ENCODE data around the gene CHID1. TPM values are rescaled to one million over a fixed set of nuclear protein-coding genes. Genes with fewer than 3 reads are reported as not detected.

CHID1 gene
- total and polyA plus RNA-seq, 2 experiments from 2014 or later = 72.3 to 202 TPM

GRCh38 chr11:944711-945470 is 34.3 kb upstream of the CHID1 start:
- no peaks in the 10 kb centered on the region for H4K20me1 ChIP-seq (ENCODE audit: insufficient read depth)
- H3K4me3 ChIP-seq = no peak overlapping the region
- WGBS, 2 experiments (ENCODE audit: low coverage in 1 of 2, low lambda C conversion rate in 2 of 2, missing lambda C conversion rate in 2 of 2) = 61 to 65% methylated on average over 13 of the region's 13 CpGs
- peaks cover 26% of the 10 kb centered on the region for H3K4me1 ChIP-seq (ENCODE audit: insufficient read depth)
- H3K27ac ChIP-seq = peak overlapping the region; percentile 30; the same call in 1 of the 2 replicates
- H2AFZ ChIP-seq = no peak overlapping the region
- in situ Hi-C loops (cut with MboI) = no loop called here
- H3K9me2 ChIP-seq (ENCODE audit: insufficient read depth) = no peaks in the 10 kb centered on the region
- H3K4me2 ChIP-seq (ENCODE audit: unreplicated experiment) = no peak overlapping the region
- 0 out of 2 replicates have a peak overlapping the region, but pooled peaks have one; percentile 11 for H3K9ac ChIP-seq
- H3K27me3 ChIP-seq (replicated peaks; ENCODE audit: insufficient read depth) = no peaks in the 10 kb centered on the region
- H3K79me2 ChIP-seq (ENCODE audit: insufficient read depth) = peaks cover 100% of the 10 kb centered on the region
- H3K36me3 ChIP-seq (ENCODE audit: low read depth) = no peaks in the 10 kb centered on the region
- DNase-seq = peak; percentile 47
- TF ChIP-seq EZH2phosphoT487 (IDR thresholded peaks at IDR 0.05; ENCODE audit: insufficient read depth, low read depth) (no peak), EZH2 (IDR thresholded peaks at IDR 0.05; ENCODE audit: insufficient read depth, poor library complexity, severe bottlenecking) (no peak)
- 0 out of 2 replicates have a peak, but pooled peaks cover 5% of the 10 kb centered on the region for H3F3A ChIP-seq (ENCODE audit: insufficient read depth)
- no peaks in the 10 kb centered on the region for H3K9me3 ChIP-seq (ENCODE audit: low read depth)

- Histone ChIP-seq H3F3A (ENCODE audit: insufficient read depth) (0 out of 2 replicates have a peak, but pooled peaks cover 5% of the 10 kb centered on the region), H3K4me1 (ENCODE audit: insufficient read depth) (peaks cover 26% of the 10 kb centered on the region), H3K9me3 (ENCODE audit: low read depth) (no peaks in the 10 kb centered on the region), H3K9ac (peak overlapping the region; percentile 71), H2AFZ (peak overlapping the region; percentile 54; the same call in 1 of the 2 replicates), H3K9me2 (ENCODE audit: insufficient read depth) (no peaks in the 10 kb centered on the region), H3K4me2 (ENCODE audit: unreplicated experiment) (peak overlapping the region; percentile 39), H3K27ac (peak overlapping the region; percentile 77), H3K27me3 (replicated peaks; ENCODE audit: insufficient read depth) (no peaks in the 10 kb centered on the region), H4K20me1 (ENCODE audit: insufficient read depth) (no peaks in the 10 kb centered on the region), H3K4me3 (no peak overlapping the region), H3K79me2 (ENCODE audit: insufficient read depth) (peaks cover 100% of the 10 kb centered on the region), H3K36me3 (ENCODE audit: low read depth) (no peaks in the 10 kb centered on the region; the same call in 1 of the 2 replicates)
- peak; percentile 86 for DNase-seq
- TF ChIP-seq EZH2phosphoT487 (IDR thresholded peaks at IDR 0.05; ENCODE audit: insufficient read depth, low read depth) (no peak), EZH2 (IDR thresholded peaks at IDR 0.05; ENCODE audit: insufficient read depth, poor library complexity, severe bottlenecking) (no peak)
- in situ Hi-C loops (cut with MboI) = no loop called here
- 44 to 45% methylated on average over 9 of the region's 9 CpGs for WGBS, 2 experiments (ENCODE audit: low coverage in 1 of 2, low lambda C conversion rate in 2 of 2, missing lambda C conversion rate in 2 of 2)
Measured at GRCh38 chr11:942823-943222, 32.2 kb upstream of the CHID1 start.

- H3K9me3 ChIP-seq (ENCODE audit: low read depth) = no peaks in the 10 kb centered on the region
- 70 to 72% methylated on average over 11 of the region's 11 CpGs for WGBS, 2 experiments (ENCODE audit: low coverage in 1 of 2, low lambda C conversion rate in 2 of 2, missing lambda C conversion rate in 2 of 2)
- no peak overlapping the region for H3K9ac ChIP-seq
- H3K27ac ChIP-seq = no peak overlapping the region
- H3F3A ChIP-seq (ENCODE audit: insufficient read depth) = 0 out of 2 replicates have a peak, but pooled peaks cover 5% of the 10 kb centered on the region
- DNase-seq = no peak
- peaks cover 26% of the 10 kb centered on the region for H3K4me1 ChIP-seq (ENCODE audit: insufficient read depth)
- TF ChIP-seq EZH2 (IDR thresholded peaks at IDR 0.05; ENCODE audit: insufficient read depth, poor library complexity, severe bottlenecking) (no peak), EZH2phosphoT487 (IDR thresholded peaks at IDR 0.05; ENCODE audit: insufficient read depth, low read depth) (no peak)
- in situ Hi-C loops (cut with MboI) = no loop called here
- H3K4me2 ChIP-seq (ENCODE audit: unreplicated experiment) = no peak overlapping the region
- H2AFZ ChIP-seq = no peak overlapping the region
- no peaks in the 10 kb centered on the region for H3K27me3 ChIP-seq (replicated peaks; ENCODE audit: insufficient read depth)
- H3K4me3 ChIP-seq = no peak overlapping the region
- H4K20me1 ChIP-seq (ENCODE audit: insufficient read depth) = peaks cover 3% of the 10 kb centered on the region; the same call in 1 of the 2 replicates
- H3K79me2 ChIP-seq (ENCODE audit: insufficient read depth) = peaks cover 100% of the 10 kb centered on the region
- H3K36me3 ChIP-seq (ENCODE audit: low read depth) = no peaks in the 10 kb centered on the region; the same call in 1 of the 2 replicates
- H3K9me2 ChIP-seq (ENCODE audit: insufficient read depth) = no peaks in the 10 kb centered on the region
Measured at GRCh38 chr11:940496-941135, 30.0 kb upstream of the CHID1 start.

GRCh38 chr11:937841-938261 is 27.2 kb upstream of the CHID1 start:
- no peak overlapping the region for H3K4me2 ChIP-seq (ENCODE audit: unreplicated experiment)
- H3K9ac ChIP-seq = no peak overlapping the region
- TF ChIP-seq EZH2 (IDR thresholded peaks at IDR 0.05; ENCODE audit: insufficient read depth, poor library complexity, severe bottlenecking) (no peak), EZH2phosphoT487 (IDR thresholded peaks at IDR 0.05; ENCODE audit: insufficient read depth, low read depth) (no peak)
- no peak overlapping the region for H3K27ac ChIP-seq
- WGBS, 2 experiments (ENCODE audit: low coverage in 1 of 2, low lambda C conversion rate in 2 of 2, missing lambda C conversion rate in 2 of 2) = 76% methylated on average over 10 of the region's 10 CpGs
- no peaks in the 10 kb centered on the region; the same call in 1 of the 2 replicates for H3K36me3 ChIP-seq (ENCODE audit: low read depth)
- no peak overlapping the region for H2AFZ ChIP-seq
- in situ Hi-C loops (cut with MboI) = no loop called here
- no peaks in the 10 kb centered on the region for H3K9me3 ChIP-seq (ENCODE audit: low read depth)
- no peak overlapping the region for H3K4me3 ChIP-seq
- no peaks in the 10 kb centered on the region for H3K9me2 ChIP-seq (ENCODE audit: insufficient read depth)
- H4K20me1 ChIP-seq (ENCODE audit: insufficient read depth) = peaks cover 3% of the 10 kb centered on the region
- no peaks in the 10 kb centered on the region for H3F3A ChIP-seq (ENCODE audit: insufficient read depth)
- H3K4me1 ChIP-seq (ENCODE audit: insufficient read depth) = peaks cover 17% of the 10 kb centered on the region
- DNase-seq = no peak
- peaks cover 100% of the 10 kb centered on the region for H3K79me2 ChIP-seq (ENCODE audit: insufficient read depth)
- no peaks in the 10 kb centered on the region for H3K27me3 ChIP-seq (replicated peaks; ENCODE audit: insufficient read depth)
